Left ventricle myocardium inferior (tissue), 1 donor: ENCODE measurements around the gene ITGB3. TPM values are rescaled to one million over a fixed set of nuclear protein-coding genes. Genes with fewer than 3 reads are reported as not detected.

Experiments used
- DNase-seq: peaks from one replicate; pipeline ENCODE4 v3.0.0-alpha.2; 2020
- H3K27ac ChIP-seq: fragments of 200-600 bp; replicated peaks from 2 replicates; pipeline ENCODE4 v1.8.0; 2021
- H3K27me3 ChIP-seq: fragments of 200-600 bp; 2 replicates; pipeline ENCODE4 v1.8.0; 2021; ENCODE audit warnings: low read depth
- H3K36me3 ChIP-seq: fragments of 200-600 bp; 2 replicates; pipeline ENCODE4 v1.8.0; 2021
- H3K4me1 ChIP-seq: fragments of 200-600 bp; 2 replicates; pipeline ENCODE4 v1.8.0; 2021
- H3K4me3 ChIP-seq: fragments of 200-600 bp; 2 replicates; pipeline ENCODE4 v1.8.0; 2021; ENCODE audit warnings: mild to moderate bottlenecking, moderate library complexity
- H3K9me3 ChIP-seq: fragments of 200-600 bp; replicated peaks from 2 replicates; pipeline ENCODE4 v1.8.0; 2021
- CTCF ChIP-seq: fragments of 200-600 bp; IDR thresholded peaks from 2 replicates; pipeline ENCODE4 v1.8.0; 2021; ENCODE audit warnings: antibody characterized with exemption, mild to moderate bottlenecking, borderline replicate concordance
- intact Hi-C: fragments of 100-400 bp; cut with micrococcal nuclease; formaldehyde crosslinking; loops from one replicate; pipeline ENCODE4 v1.11.0; 2022
- total RNA-seq: library from RNA; stranded (reverse); fragmentation: NEBNext Ultra II Directional; extraction: Animal tissue kit (Norgen Biotek cat#: 25700); gene quantifications from one replicate; pipeline ENCODE4 v1.2.1, GENCODE V29; 2021
- donor health status: DM: no; HTN: yes; CAD: no; lungs with severe emphysema.

The ITGB3 gene
- total RNA-seq, 1 donor from 2014 or later: 3.3 TPM

GRCh38 chr17:47295874-47296255, 42.2 kb downstream of the ITGB3 start:
- DNase-seq: no peak
- intact Hi-C loops: no loop called here
- H3K4me1 ChIP-seq: peaks cover 9% of the 10 kb centered on the region
- H3K9me3 ChIP-seq: peaks cover under 1% of the 10 kb centered on the region
- H3K4me3 ChIP-seq: no peak overlapping the region
- no peak for TF ChIP-seq CTCF
- no peak overlapping the region for H3K27ac ChIP-seq
- no peaks in the 10 kb centered on the region for H3K27me3 ChIP-seq
- H3K36me3 ChIP-seq: peaks cover 43% of the 10 kb centered on the region

GRCh38 chr17:47297661-47298400, 44.2 kb downstream of the ITGB3 start:
- no peaks in the 10 kb centered on the region for H3K27me3 ChIP-seq
- H3K27ac ChIP-seq: no peak overlapping the region
- peaks cover 43% of the 10 kb centered on the region for H3K36me3 ChIP-seq
- TF ChIP-seq CTCF: no peak
- H3K4me3 ChIP-seq: no peak overlapping the region
- peaks cover 9% of the 10 kb centered on the region for H3K4me1 ChIP-seq
- DNase-seq: no peak
- peaks cover 16% of the 10 kb centered on the region for H3K9me3 ChIP-seq
- intact Hi-C loops: no loop called here

- H3K27ac ChIP-seq: no peak overlapping the region
- H3K4me1 ChIP-seq: peaks cover 9% of the 10 kb centered on the region
- peaks cover 46% of the 10 kb centered on the region for H3K36me3 ChIP-seq
- H3K9me3 ChIP-seq: peaks cover 16% of the 10 kb centered on the region
- TF ChIP-seq CTCF: no peak
- intact Hi-C loops: no loop called here
- no peak for DNase-seq
- no peaks in the 10 kb centered on the region for H3K27me3 ChIP-seq
- H3K4me3 ChIP-seq: no peak overlapping the region
Measured at GRCh38 chr17:47298712-47299111, 45.1 kb downstream of the ITGB3 start.

GRCh38 chr17:47299239-47299910, 45.7 kb downstream of the ITGB3 start:
- peaks cover 16% of the 10 kb centered on the region for H3K9me3 ChIP-seq
- TF ChIP-seq CTCF: no peak
- no peak overlapping the region for H3K27ac ChIP-seq
- DNase-seq: no peak
- H3K4me1 ChIP-seq: peaks cover 8% of the 10 kb centered on the region
- no peaks in the 10 kb centered on the region for H3K27me3 ChIP-seq
- H3K36me3 ChIP-seq: peaks cover 48% of the 10 kb centered on the region
- no peak overlapping the region for H3K4me3 ChIP-seq
- intact Hi-C loops: no loop called here

- no peak for TF ChIP-seq CTCF
- Histone ChIP-seq H3K4me3 (no peak overlapping the region), H3K27ac (no peak overlapping the region), H3K36me3 (peaks cover 48% of the 10 kb centered on the region), H3K4me1 (peaks cover 12% of the 10 kb centered on the region), H3K27me3 (no peaks in the 10 kb centered on the region), H3K9me3 (peaks cover 16% of the 10 kb centered on the region)
- no peak for DNase-seq
- intact Hi-C loops: no loop called here
Measured at GRCh38 chr17:47300718-47301117, 47.1 kb downstream of the ITGB3 start.
